ENCODE results near the gene PIK3AP1.

Gene PIK3AP1

DNA sequence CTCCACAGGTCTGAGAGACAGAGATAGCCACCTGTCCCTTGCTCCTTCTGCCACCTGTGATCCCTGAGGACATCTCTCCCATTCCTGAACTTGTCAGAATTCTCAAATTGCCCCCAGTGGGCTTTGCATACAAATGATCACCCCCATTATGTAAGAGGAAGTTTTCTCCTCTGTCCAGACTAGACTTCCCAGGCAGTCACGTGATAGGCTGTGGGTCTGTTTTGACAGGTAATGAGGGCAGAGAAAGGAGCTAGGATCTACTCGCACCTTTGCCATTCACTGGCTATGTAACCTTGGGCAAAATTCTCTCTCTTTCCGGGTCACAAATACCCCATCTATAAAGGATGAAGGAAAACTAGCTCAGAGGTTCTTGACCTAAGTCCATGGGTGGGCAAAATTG lies 112.1 kb downstream of the PIK3AP1 start:
- ATAC-seq = no peak

DNA sequence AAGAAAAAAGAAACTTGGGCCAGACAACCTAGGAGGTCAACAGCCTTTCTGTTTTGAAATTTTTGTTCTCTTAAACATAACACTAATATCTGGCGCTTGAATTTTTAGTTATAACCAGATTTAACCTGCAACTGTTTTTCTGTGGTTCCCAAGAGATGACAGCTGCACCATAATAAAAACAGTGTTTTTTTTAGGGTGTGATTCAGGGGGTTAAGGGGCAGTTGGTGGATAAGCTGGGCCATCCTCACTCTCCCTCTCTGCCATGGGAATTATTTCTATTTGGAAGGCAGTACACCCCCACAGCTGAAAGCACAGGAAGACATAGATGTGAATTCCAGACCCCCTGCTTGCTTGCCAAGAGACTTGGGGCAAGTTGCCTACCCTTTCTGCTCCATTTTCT lies 113.4 kb downstream of the PIK3AP1 start:
- ATAC-seq = no peak

DNA sequence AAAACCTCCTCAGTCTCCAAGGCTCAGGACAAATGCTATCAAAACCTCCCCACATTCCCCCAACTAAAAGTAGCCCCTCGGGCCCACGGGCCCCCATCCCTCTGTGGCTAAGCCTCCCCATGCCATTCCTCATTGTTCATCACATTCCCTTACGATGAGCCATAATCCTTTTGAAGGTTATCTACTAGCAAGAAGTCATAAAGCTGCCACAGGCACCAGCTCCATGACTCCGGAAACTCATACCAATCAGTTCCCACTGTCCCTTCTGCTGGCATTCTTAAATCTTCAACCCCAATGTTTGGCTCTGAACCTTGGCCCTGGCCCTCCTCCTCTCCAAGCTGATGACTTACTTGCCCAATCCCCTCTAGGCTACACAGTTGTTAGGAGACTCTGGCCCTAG lies 114.1 kb downstream of the PIK3AP1 start:
- ATAC-seq = no peak

DNA sequence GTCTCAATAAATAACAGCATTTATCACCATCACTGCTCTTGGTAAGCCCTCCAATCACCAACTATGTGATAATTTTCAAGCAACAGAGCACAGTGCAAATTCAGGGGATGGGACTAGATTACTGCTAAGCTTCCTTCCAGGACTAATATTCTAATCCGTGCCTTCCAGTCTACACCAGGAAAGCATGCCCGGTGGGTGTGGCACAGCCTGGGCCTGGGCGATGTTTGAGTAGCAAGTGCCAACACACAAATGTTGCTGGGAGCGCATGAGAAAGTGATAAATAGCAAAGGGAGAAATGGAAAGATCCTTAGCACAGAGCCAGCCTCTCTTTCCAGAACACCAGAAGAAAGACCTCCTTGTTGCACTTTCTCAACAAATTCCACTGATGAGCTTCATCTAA lies 120.0 kb downstream of the PIK3AP1 start:
- ATAC-seq = no peak

DNA sequence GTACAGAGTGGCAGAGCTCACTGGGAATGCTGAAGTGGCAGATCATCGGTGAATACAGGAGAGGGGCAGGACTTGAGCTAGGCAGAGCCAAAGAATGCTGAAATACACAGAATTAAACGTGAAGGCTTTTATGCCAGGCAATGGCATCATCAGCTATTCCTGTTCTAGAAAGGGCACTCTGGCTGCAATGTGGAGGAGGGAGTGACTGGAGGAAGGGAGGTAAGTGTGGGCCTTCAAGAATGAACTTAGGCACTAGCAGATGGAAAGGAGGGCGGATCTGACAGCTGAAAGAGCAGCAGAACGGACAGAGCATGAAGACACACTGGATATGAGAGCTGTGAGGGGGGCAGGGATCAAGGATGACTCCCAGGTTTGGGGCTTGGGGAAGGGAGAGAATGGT lies 121.5 kb downstream of the PIK3AP1 start:
- no peak for ATAC-seq

DNA sequence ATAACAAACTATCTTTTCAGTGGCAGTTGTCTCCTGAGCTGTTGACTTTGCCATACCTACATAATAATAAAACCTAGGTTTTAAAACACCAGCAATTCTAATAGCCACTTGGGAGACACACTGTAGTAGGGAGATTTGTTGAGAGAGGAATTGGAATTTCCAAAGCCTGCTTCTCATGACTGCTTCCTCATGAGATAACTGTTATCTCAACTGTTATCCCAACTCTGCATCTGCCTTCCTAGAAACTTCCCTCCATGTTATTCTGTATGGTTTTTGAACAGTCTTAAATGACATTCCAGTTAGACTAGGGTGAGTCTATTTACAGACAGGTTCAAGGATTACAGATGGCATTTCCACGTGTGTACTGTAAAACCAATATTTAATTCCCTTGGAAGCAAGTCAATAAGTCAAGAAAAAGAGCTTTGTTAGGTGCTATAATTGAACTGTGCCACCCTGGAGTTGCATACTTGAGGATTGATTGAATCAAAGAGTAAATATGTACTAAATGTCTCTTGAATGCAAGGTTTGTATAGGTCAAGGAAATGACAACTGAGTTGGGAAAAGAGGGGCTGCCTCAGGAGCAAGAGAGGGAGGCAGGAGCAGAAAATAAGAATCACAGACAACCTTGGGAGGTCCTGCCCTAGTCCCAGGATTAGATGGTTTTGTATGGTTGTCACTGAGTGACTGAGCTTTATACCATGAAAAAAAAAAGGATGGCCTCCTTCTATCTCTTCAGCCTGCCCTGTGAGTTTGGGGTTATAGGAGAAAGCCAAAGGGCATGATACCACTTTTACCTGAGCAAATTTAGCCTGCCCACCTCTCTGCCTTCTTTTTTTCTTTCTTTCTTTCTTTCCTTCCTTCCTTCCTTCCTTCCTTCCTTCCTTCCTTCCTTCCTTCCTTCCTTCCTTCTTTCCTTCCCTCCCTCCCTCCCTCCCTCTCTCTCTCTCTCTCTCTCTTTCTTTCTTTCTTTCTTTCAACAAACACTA lies 123.6 kb downstream of the PIK3AP1 start:
- ATAC-seq = no peak

DNA sequence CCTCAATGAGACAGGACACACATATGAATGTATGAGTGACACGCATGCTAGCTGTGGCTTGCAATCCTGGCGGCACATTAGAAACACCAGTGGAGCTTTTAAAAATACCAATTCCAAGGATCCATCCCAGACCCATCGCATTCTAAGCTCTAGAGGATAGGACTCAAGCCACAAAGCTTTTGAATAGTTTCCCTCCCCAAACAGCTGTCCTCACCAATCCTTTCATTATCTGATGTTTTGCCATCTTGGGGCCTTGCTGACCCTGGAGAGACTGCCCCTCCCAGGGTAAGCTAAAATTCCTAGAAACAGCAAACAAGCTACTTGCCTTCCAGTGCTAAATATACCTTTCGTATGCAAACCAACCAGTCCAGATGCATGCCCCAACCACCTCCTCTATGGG lies 124.6 kb downstream of the PIK3AP1 start:
- no peak for ATAC-seq

DNA sequence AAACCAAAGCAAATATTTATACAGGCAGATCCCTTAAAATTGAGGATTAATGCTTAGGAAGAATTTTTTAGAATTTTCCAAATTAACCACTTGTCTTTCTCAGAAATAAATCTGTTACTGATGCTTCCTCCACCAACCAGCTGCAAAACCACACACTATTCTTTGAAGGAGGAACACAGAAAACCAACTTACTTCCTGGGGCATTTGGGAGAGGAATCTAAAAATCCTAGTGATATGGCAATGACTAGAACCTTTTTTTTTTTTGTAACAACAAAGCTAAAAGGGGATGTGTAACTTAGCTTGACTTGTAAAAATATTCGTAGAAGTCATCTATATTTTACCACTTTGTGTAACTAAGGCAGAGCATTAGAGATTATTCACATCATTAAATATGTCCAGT lies 128.4 kb downstream of the PIK3AP1 start:
- ATAC-seq = no peak

DNA sequence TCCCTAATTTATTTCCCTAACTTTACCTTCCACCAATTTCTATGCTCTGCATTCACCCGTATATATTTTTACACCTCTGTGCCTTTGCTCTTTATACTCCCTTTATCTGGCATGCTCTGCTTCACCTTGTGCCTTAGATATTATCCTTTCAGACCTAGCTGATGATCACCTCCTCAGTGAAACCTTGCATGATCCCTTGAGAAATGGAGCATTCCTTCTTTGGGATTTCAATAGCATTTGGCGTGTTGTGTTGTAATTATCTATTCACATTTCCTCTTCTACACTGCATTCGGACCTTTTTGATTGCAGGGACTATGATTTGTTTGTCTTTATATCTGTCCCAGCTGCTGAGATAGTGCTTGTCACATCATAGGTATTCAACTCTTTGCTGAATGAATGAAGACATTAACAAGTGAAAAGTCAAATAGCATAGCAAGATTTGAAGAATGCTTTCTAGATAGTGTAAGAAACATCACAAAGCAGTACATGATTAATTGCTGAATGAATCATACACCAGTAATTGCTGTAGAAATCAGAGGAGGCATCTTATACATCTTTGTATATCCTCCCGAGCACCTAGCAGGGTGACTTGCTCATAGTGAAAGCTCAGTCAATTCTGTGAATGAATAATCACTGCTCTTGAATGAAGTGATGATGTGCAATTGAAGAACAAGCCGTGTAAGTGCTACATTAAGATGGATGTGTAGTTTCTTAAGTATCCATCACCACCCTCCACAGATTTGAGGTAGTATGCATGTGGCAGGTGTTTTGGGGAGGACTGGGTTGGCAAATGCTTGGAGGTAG lies 131.5 kb downstream of the PIK3AP1 start:
- ATAC-seq = peak; percentile 85 to 87

DNA sequence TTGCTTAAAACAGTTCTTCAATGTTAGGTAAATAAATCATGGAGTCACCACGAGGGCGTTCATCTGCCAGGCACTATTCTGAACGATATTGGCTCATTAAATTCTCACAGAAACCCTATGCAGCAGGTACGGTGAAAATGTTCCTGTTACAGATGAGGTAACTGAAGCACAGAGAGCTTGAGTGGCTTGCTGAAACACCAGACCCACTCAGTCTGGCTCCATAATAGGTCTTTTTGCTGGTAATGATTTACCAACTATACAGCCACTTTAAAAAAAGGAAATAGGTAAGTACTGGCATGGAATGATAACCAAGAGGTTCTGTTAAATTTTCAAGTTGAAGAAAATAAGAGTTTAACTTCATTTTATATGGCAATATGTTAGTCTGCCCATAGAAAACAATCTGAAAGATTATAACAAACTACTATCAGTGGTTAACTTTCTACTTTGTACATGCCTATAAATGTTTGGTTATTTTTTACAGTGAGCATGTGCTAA lies 132.2 kb downstream of the PIK3AP1 start:
- no peak for ATAC-seq

DNA sequence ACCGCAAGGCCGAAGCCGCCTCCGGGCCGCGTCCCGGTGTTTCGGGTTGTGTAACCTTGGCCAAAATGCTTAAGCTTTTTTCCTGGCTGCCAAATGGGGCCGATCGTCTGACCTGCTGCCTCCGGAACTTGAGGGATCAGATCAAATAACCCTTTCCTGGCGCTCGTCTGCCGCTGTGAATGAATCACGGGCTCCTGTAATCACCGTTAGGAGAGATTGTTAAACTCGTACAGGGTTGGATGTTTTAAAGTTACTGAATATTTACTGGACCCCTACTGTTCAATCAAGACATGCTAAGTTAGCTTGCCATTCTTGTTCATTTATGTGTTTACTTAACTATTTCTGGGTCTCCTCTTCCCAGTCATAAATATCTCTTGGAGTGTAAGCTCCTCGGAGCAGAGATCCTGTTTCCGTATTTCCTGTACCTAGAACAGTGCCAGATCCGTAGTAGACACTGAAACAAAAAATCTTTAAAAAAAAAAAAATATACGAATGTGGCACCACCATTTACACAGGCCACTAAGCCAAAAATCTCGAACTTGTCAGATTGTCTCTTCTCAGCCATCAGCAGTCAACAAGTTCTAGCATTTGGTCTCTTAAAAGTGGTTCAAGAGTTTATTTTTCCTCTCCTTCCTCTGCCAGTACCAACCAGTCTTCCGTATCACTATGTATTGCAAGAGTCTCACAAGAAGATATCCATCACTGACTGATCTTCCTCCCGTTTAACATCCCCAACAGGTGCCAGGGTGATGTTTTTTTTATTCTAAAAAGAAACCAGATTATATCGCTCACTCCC lies 132.9 kb downstream of the PIK3AP1 start:
- peak in 1 of 2 donors; percentile 4 for ATAC-seq

DNA sequence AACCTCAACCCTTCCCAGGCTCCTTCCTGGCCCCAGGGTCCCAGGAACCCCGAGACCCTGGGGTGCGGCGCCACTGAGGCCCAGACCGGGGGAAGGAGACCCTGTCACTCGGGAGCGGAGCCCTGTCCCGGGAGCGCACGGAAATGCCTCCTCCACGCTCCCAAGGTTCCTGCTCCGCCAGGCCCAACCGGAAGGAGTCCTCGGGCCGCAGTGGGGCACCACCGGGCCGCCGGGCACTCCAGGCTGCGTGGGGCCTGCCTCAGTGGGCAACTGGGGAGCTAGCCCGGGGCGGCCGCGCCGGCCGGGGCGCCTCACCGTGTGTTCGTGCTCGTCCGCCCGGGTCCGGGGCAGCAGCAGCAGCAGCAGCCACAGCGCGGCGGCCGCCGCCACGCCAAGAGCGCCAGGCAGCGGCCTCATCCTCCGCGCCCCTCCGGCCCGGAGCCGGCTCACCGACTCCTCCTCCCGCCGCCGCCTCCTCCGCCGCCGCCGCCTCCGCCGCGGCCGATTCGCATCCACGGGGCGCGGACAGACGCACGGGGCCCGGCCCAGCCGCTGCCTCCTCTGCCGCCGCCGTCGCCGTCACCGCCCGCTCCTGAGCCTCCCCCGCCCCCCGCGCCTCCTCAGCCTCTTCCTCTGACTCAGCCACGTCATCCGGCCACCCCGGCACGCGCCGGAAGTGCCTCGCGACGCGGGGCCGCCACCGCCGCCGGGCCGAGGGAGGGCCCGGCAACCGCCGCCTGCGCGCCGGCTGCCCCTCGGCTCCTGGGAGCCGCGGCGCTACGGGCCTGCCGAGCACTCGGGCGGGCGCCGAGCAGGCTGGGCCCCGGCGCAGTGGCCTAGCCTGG lies 133.7 kb downstream of the PIK3AP1 start, which contains the start of gene TM9SF3:
Gene TM9SF3, minus strand, starts transcription at position 594 of the 845 bp plus-strand sequence. Its CDS starts 177 bp downstream, at position 417.
- ATAC-seq = peak; percentile 67

DNA sequence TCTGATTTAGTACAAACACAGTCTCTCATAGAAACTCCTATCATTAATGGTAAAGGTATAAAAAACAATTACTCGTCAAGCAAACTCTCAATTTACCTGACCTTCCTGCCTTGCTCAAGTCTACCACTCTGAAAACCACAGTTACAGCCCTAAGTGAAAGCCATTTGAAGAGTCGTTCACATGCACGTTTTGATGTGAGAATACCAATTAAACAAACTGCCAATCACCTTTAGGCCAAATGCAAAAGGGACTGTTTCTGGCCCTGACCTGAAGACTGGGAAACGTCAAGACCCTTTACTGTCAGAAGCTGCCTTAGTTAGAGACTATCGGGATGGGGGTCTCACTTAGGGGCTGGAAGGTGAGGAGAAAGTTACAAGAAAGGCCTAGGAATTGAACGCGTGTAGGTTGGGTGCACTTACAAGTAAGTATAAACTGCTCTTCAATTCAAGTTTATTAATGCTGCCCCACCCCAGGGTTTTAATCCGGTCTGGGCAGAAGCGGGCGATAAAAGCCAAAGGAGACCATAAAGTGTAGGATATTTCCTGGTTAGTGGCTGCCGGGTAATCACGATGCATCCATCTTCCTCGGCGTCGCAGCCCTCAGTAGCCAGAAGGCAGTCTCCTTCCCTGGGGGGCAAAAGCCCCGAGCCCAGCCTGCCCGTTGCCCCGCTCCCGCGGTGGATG lies 134.4 kb downstream of the PIK3AP1 start:
- no peak for ATAC-seq

DNA sequence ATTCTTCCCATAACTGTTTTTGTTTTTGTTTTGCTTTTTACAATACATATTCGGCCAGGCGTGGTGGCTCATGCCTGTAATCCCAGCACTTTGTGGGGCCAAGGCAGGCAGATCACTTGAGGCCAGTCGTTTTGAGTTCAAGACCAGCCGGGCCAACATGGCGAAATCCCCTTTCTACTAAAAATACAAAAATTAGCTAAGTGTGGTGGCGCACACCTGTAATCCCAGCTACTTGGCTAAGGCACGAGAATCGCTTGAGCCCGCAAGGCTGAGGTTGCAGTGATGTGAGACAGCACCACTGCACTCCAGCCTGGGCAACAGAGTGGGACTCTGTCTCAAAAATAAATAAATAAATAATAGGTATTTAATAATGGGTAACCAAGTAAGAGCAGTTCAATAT lies 135.8 kb downstream of the PIK3AP1 start:
- no peak for ATAC-seq

DNA sequence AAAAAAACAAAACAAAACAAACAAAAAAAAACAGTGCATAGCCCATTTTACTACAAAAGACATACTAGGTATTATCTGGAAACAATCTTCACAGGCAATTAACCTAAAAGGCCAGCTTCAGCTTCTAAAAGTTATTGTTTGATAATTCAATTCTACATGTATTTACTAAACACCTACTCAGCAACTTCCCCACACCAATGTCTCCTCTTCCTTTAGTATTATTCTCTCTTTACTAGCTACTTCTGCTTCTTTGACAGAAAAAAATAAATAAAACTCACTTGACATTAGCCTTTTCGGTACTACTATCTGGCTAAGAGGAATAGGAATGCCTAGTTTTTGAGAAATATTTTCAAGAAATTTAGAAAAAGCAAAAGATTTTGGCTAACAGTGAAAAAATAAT lies 136.3 kb downstream of the PIK3AP1 start:
- ATAC-seq = no peak

DNA sequence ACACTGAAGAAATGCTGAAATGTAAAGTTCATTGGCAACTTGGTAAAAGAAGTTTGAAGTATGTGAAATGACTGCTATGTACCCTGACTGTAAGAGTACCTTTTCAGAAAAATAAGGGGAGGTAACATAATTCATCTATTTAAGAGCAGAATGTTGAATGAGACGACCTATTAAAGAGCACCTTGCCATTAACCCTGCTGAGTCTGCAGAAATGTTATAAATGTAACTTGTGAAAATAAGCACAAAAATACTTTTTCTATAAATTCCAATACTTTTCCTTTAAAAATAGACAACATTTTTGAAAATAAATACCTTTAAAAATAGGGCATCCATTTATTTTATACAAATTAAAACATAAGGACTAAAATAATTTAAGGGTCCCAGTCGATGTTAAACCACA lies 141.2 kb downstream of the PIK3AP1 start:
- no peak for ATAC-seq

DNA sequence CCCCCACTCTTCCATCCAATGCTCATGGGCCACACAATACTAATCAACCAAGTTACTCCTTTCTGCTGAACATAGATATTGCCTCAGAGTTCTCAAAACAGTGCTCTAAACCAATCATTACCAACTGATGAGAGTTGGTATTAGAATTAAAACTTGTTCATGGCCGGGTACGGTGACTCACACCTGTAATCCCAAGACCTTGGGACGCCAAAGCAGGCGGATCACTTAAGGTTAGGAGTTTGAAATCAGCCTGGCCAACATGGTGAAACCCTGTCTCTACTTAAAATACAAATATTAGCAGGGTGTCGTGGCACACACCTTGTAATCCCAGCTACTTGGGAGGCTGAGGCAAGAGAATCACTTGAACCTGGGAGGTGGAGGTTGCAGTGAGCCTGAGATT lies 141.7 kb downstream of the PIK3AP1 start:
- no peak for ATAC-seq

DNA sequence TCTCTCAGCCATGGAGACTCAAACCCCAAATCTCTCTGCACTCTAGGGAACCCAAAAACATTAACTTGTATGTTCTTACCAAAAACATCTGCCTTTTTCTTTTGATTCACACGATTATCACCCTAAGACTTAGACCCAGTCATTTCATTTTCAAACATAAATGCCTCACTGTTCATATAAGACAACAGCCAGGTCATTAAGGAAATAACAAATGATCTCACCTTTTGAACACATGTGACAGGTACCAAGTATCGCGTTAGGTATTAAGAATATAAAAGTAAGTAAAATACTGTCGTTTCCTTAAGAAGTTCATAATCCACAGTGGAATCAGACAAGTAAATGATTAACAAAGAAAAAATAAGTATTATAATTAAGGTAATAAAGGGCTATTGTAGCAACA lies 142.3 kb downstream of the PIK3AP1 start:
- peak; percentile 28 to 58 for ATAC-seq

DNA sequence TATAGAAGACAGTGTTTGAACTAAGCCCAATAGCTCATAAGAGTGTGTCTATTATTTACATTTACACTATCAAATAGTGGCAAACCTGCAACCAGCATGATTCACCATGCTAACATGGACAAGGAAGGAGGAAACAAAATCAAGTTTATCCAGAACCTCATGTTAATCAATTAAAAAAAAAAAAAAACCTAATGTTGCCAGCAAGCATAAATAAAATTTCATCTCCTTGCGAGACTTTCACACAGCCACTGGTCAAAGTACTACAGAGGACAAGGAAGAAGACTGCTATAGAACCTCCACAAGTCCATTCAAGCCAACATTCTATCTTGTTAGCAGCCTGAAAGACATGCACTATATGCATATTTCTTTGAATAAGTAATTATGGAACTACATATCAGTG lies 143.2 kb downstream of the PIK3AP1 start:
- ATAC-seq = no peak

DNA sequence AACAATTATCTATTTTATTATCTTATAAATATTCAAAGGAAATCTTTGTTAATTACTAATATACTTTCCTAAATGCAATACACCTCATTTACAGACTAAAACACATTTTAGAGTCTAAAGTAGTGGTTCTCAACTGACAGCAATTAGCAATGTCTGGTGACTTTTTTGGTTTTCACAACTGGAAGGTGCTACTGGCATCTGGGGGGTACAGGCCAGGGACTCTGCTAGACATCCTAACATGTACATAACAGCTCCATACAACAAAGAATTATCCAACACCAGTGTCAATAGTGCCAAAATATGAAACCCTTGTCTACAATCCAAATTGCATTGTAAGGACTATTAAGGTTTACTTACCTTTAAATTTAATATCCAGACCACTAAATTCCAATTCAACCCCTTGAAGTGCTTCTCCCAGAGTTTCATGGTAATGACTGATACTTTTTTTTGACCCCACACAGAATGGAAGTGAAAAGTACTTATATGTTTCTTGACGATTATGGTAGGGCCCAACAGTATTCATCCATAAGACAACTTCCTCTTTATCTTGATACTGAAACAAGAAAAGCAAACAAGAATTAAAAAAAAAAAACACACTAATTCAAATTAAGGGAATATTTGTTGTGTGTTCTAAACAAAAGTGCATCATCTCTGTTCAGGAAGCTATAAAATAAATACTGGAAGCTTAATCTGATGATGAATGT lies 143.9 kb downstream of the PIK3AP1 start:
- no peak for ATAC-seq
